Ascending aorta (tissue), 2 donors: ENCODE measurements around the gene SIGLEC10. TPM values are rescaled to one million over a fixed set of nuclear protein-coding genes. Genes with fewer than 3 reads are reported as not detected.
"Not testable (repeated sequence)": the region's sequence is repeated elsewhere in the genome, so short reads cannot be mapped to it uniquely, and the experiment has no call there.

Source experiments
- DNase-seq, 2 donors: peaks; one replicate each; pipeline ENCODE4 v3.0.0-alpha.2; 2019; ENCODE audit warnings: low spot score in 2 of 2
- H3K27ac ChIP-seq, 2 donors: fragments of 200-600 bp; sonication (generic); one replicate each; pipeline ENCODE4 v1.5.1; 2016 to 2017; ENCODE audit warnings: mild to moderate bottlenecking in 1 of 2
- H3K27me3 ChIP-seq: fragments of 200-600 bp; sonication (generic); one replicate; pipeline ENCODE4 v1.5.1; 2017
- H3K36me3 ChIP-seq, 2 donors: fragments of 200-600 bp; sonication (generic); one replicate each; pipeline ENCODE4 v1.5.1; 2016
- H3K4me1 ChIP-seq, 2 donors: fragments of 200-600 bp; sonication (generic); one replicate each; pipeline ENCODE4 v1.5.1; 2016 to 2017; ENCODE audit warnings: mild to moderate bottlenecking in 1 of 2
- H3K4me3 ChIP-seq, 2 donors: fragments of 200-600 bp; sonication (generic); one replicate each; pipeline ENCODE4 v1.5.1; 2016 to 2017; ENCODE audit warnings: mild to moderate bottlenecking in 1 of 2
- H3K9me3 ChIP-seq, 2 donors: fragments of 200-600 bp; sonication (generic); one replicate each; pipeline ENCODE4 v1.5.1; 2016
- CTCF ChIP-seq, 3 experiments: fragments of 200-600 bp in 2 of 3; fragments of 450-650 bp in 1 of 3; sonication (generic) in 2 of 3; IDR thresholded peaks; one replicate each; pipeline ENCODE4 v1.5.1; 2016 to 2019; ENCODE audit warnings: antibody characterized with exemption in 3 of 3, mild to moderate bottlenecking in 1 of 3, moderate library complexity in 1 of 3
- intact Hi-C: fragments of 100-400 bp; cut with DNase I; formaldehyde crosslinking; loops from one replicate; pipeline ENCODE4 v1.15.1; 2023
- total RNA-seq: library from RNA; depleted of rRNA; stranded (reverse); fragments of >200 nt; gene quantifications from one replicate; pipeline ENCODE4 v1.1.0, GENCODE V29; 2016

The SIGLEC10 gene
- total RNA-seq, 1 donor from 2014 or later, result 5.4 TPM

- Histone ChIP-seq H3K4me1 (no peaks in the 10 kb centered on the region), H3K36me3 (no peaks in the 10 kb centered on the region), H3K4me3 (no peak overlapping the region), H3K27ac (no peak overlapping the region), H3K9me3 (no peaks in the 10 kb centered on the region), H3K27me3 (no peaks in the 10 kb centered on the region)
- no peak for TF ChIP-seq CTCF (IDR thresholded peaks at IDR 0.05)
- intact Hi-C loops, result no loop called here
- no peak for DNase-seq
These were observed 4.0 kb upstream of the SIGLEC10 start for GRCh38 chr19:51421229-51422052.

GRCh38 chr19:51420511-51420910, 3.1 kb upstream of the SIGLEC10 start:
- intact Hi-C loops, H3K27me3 ChIP-seq: not testable (repeated sequence)

GRCh38 chr19:51418707-51419106, 1.3 kb upstream of the SIGLEC10 start:
- no peaks in the 10 kb centered on the region for H3K4me1 ChIP-seq
- intact Hi-C loops, result no loop called here
- no peaks in the 10 kb centered on the region for H3K9me3 ChIP-seq
- H3K4me3 ChIP-seq, result no peak overlapping the region
- no peaks in the 10 kb centered on the region for H3K27me3 ChIP-seq
- no peaks in the 10 kb centered on the region for H3K36me3 ChIP-seq
- no peak for TF ChIP-seq CTCF (IDR thresholded peaks at IDR 0.05)
- no peak for DNase-seq
- no peak overlapping the region for H3K27ac ChIP-seq

More at GRCh38 chr19:51420511-51420910, 3.1 kb upstream of the SIGLEC10 start:
- not testable (repeated sequence) for H3K27ac ChIP-seq, H3K4me3 ChIP-seq, H3K36me3 ChIP-seq, DNase-seq, H3K9me3 ChIP-seq, H3K4me1 ChIP-seq

- no peaks in the 10 kb centered on the region for H3K4me1 ChIP-seq
- H3K27ac ChIP-seq, result no peak overlapping the region
- intact Hi-C loops, result no loop called here
- no peaks in the 10 kb centered on the region for H3K36me3 ChIP-seq
- no peak overlapping the region for H3K4me3 ChIP-seq
- H3K9me3 ChIP-seq, result no peaks in the 10 kb centered on the region
- no peaks in the 10 kb centered on the region for H3K27me3 ChIP-seq
- TF ChIP-seq CTCF (IDR thresholded peaks at IDR 0.05), result no peak
- no peak for DNase-seq
These were observed 342 bp upstream of the SIGLEC10 start for GRCh38 chr19:51417810-51418157.

GRCh38 chr19:51416422-51416821, 1.0 kb downstream of the SIGLEC10 start:
- H3K27ac ChIP-seq, H3K4me1 ChIP-seq, H3K36me3 ChIP-seq, H3K4me3 ChIP-seq, DNase-seq, H3K9me3 ChIP-seq, intact Hi-C loops, H3K27me3 ChIP-seq: not testable (repeated sequence)

GRCh38 chr19:51415187-51415586, 2.3 kb downstream of the SIGLEC10 start:
- intact Hi-C loops, result no loop called here
- Histone ChIP-seq H3K27ac (no peak overlapping the region), H3K36me3 (no peaks in the 10 kb centered on the region), H3K27me3 (no peaks in the 10 kb centered on the region), H3K9me3 (no peaks in the 10 kb centered on the region), H3K4me3 (no peak overlapping the region), H3K4me1 (no peaks in the 10 kb centered on the region)
- TF ChIP-seq CTCF (IDR thresholded peaks at IDR 0.05), result no peak
- DNase-seq, result no peak
